Activated CD4-positive, alpha-beta T cell treated with anti-CD3 and anti-CD28 coated beads for 1 hour (primary cell): ENCODE results near the gene DNMT3A.

Source experiments
- DNase-seq: peaks from one replicate; pipeline ENCODE4 v3.0.0-alpha.2; 2020

The DNMT3A gene

GRCh38 chr2:25372405-25373268, 30.9 kb upstream of the DNMT3A start:
- DNase-seq, result no peak

GRCh38 chr2:25371253-25372241, 29.8 kb upstream of the DNMT3A start:
- no peak for DNase-seq

- no peak for DNase-seq
Measured at GRCh38 chr2:25369876-25370275, 28.2 kb upstream of the DNMT3A start.

- DNase-seq, result no peak
Measured at GRCh38 chr2:25369439-25369838, 27.7 kb upstream of the DNMT3A start.

- no peak for DNase-seq
Measured at GRCh38 chr2:25368660-25369059, 26.9 kb upstream of the DNMT3A start.

GRCh38 chr2:25367296-25367695, 25.6 kb upstream of the DNMT3A start:
- no peak for DNase-seq

- DNase-seq, result no peak
Measured at GRCh38 chr2:25366629-25367028, 24.9 kb upstream of the DNMT3A start.

GRCh38 chr2:25365241-25365640, 23.5 kb upstream of the DNMT3A start:
- no peak for DNase-seq

- no peak for DNase-seq
Measured at GRCh38 chr2:25363733-25364132, 22.0 kb upstream of the DNMT3A start.

GRCh38 chr2:25362434-25363145, 20.9 kb upstream of the DNMT3A start:
- peak; percentile 39 for DNase-seq

GRCh38 chr2:25362049-25362433, 20.3 kb upstream of the DNMT3A start:
- DNase-seq, result peak; percentile 92

GRCh38 chr2:25361261-25362048, 19.7 kb upstream of the DNMT3A start:
- DNase-seq, result no peak

- DNase-seq, result no peak
Measured at GRCh38 chr2:25358836-25359235, 17.1 kb upstream of the DNMT3A start.

GRCh38 chr2:25358249-25358815, 16.6 kb upstream of the DNMT3A start:
- DNase-seq, result no peak

GRCh38 chr2:25356088-25356487, 14.4 kb upstream of the DNMT3A start:
- DNase-seq, result no peak

GRCh38 chr2:25355270-25355669, 13.5 kb upstream of the DNMT3A start:
- DNase-seq, result no peak

- DNase-seq, result no peak
Measured at GRCh38 chr2:25354116-25354515, 12.4 kb upstream of the DNMT3A start.

- DNase-seq, result no peak
Measured at GRCh38 chr2:25349397-25349796, 7.7 kb upstream of the DNMT3A start.

GRCh38 chr2:25347846-25348245, 6.1 kb upstream of the DNMT3A start:
- DNase-seq, result no peak

GRCh38 chr2:25347205-25347815, 5.6 kb upstream of the DNMT3A start:
- no peak for DNase-seq

GRCh38 chr2:25343187-25343825, 1.6 kb upstream of the DNMT3A start:
- no peak for DNase-seq
